Progenitor cell of endocrine pancreas (in vitro differentiated cells): ENCODE results near the gene AQP7. TPM values are rescaled to one million over a fixed set of nuclear protein-coding genes. Genes with fewer than 3 reads are reported as not detected.

Experiments used
- DNase-seq: peaks from one replicate; pipeline ENCODE4 v3.0.0; 2021; ENCODE audit warnings: low spot score; ENCODE audit not compliant: unreplicated experiment
- H3K27ac Mint-ChIP-seq: 2 replicates; pipeline ENCODE4 v1.8.0; 2021; ENCODE audit warnings: mild to moderate bottlenecking, moderate library complexity, mixed read lengths
- H3K27me3 Mint-ChIP-seq: 2 replicates; pipeline ENCODE4 v1.8.0; 2021; ENCODE audit warnings: mixed read lengths
- H3K36me3 Mint-ChIP-seq: 2 replicates; pipeline ENCODE4 v1.8.0; 2022; ENCODE audit warnings: mixed read lengths; ENCODE audit not compliant: insufficient read depth
- H3K4me1 Mint-ChIP-seq: 2 replicates; pipeline ENCODE4 v1.8.0; 2021; ENCODE audit warnings: low read depth, mixed read lengths
- H3K4me3 Mint-ChIP-seq: 2 replicates; pipeline ENCODE4 v1.8.0; 2021; ENCODE audit warnings: low read depth, mild to moderate bottlenecking, moderate library complexity, mixed read lengths
- H3K9me3 Mint-ChIP-seq: 2 replicates; pipeline ENCODE4 v1.8.0; 2021; ENCODE audit warnings: low read depth, mixed read lengths
- CTCF ChIP-seq: fragments of 200-600 bp; sonication (generic); IDR thresholded peaks from one replicate; pipeline ENCODE4 v1.5.0; 2021; ENCODE audit warnings: antibody characterized with exemption, mild to moderate bottlenecking; ENCODE audit not compliant: unreplicated experiment
- total RNA-seq: library from RNA; stranded (reverse); gene quantifications from 2 replicates; pipeline ENCODE4 v1.2.1, GENCODE V29; 2021

AQP7 gene
- total RNA-seq, 1 donor from 2014 or later, result 3.3 TPM

GRCh38 chr9:33440609-33441008 lies 38.2 kb upstream of the AQP7 start:
- H3K9me3 Mint-ChIP-seq, result no peaks in the 10 kb centered on the region
- peaks cover 16% of the 10 kb centered on the region for H3K27me3 Mint-ChIP-seq
- no peak for TF ChIP-seq CTCF
- H3K4me1 Mint-ChIP-seq, result peaks cover 9% of the 10 kb centered on the region
- no peak overlapping the region for H3K4me3 Mint-ChIP-seq
- H3K27ac Mint-ChIP-seq, result no peak overlapping the region
- no peaks in the 10 kb centered on the region for H3K36me3 Mint-ChIP-seq
- DNase-seq, result no peak

- DNase-seq, result no peak
- H3K36me3 Mint-ChIP-seq, result no peaks in the 10 kb centered on the region
- H3K27ac Mint-ChIP-seq, result no peak overlapping the region
- no peaks in the 10 kb centered on the region for H3K9me3 Mint-ChIP-seq
- no peak for TF ChIP-seq CTCF
- no peak overlapping the region for H3K4me3 Mint-ChIP-seq
- peaks cover 15% of the 10 kb centered on the region for H3K27me3 Mint-ChIP-seq
- H3K4me1 Mint-ChIP-seq, result peaks cover 6% of the 10 kb centered on the region
Observed at GRCh38 chr9:33440204-33440603, 37.8 kb upstream of the AQP7 start.

GRCh38 chr9:33439731-33440130 lies 37.4 kb upstream of the AQP7 start:
- Mint-ChIP-seq H3K36me3 (no peaks in the 10 kb centered on the region), H3K27ac (no peak overlapping the region)

GRCh38 chr9:33438926-33439680 lies 36.7 kb upstream of the AQP7 start:
- no peak for DNase-seq
- no peaks in the 10 kb centered on the region for H3K36me3 Mint-ChIP-seq
- TF ChIP-seq CTCF, result no peak
- H3K4me3 Mint-ChIP-seq, result no peak overlapping the region
- no peaks in the 10 kb centered on the region for H3K9me3 Mint-ChIP-seq
- H3K4me1 Mint-ChIP-seq, result peaks cover 4% of the 10 kb centered on the region
- H3K27me3 Mint-ChIP-seq, result peaks cover 12% of the 10 kb centered on the region
- no peak overlapping the region for H3K27ac Mint-ChIP-seq

More at GRCh38 chr9:33439731-33440130, 37.4 kb upstream of the AQP7 start:
- Mint-ChIP-seq H3K27me3 (peaks cover 12% of the 10 kb centered on the region), H3K4me3 (no peak overlapping the region), H3K9me3 (no peaks in the 10 kb centered on the region), H3K4me1 (peaks cover 4% of the 10 kb centered on the region)
- no peak for DNase-seq
- TF ChIP-seq CTCF, result no peak

- no peaks in the 10 kb centered on the region for H3K36me3 Mint-ChIP-seq
- H3K4me3 Mint-ChIP-seq, result no peak overlapping the region
- peaks cover 13% of the 10 kb centered on the region for H3K27me3 Mint-ChIP-seq
- DNase-seq, result no peak
- no peaks in the 10 kb centered on the region for H3K9me3 Mint-ChIP-seq
- H3K4me1 Mint-ChIP-seq, result no peaks in the 10 kb centered on the region
- TF ChIP-seq CTCF, result no peak
- H3K27ac Mint-ChIP-seq, result no peak overlapping the region
Observed at GRCh38 chr9:33437898-33438297, 35.5 kb upstream of the AQP7 start.
